IPS DF 19.7 (cell line): ENCODE data around the gene IFI16.

Experiments
- DNase-seq: peaks from one replicate; pipeline ENCODE4 v3.0.0-alpha.2; 2013; ENCODE audit warnings: low read depth, low spot score

IFI16 gene

GRCh38 chr1:159009704-159010361 lies at the start of gene IFI16:
Gene IFI16 (plus strand): TSS chr1:159009907. CDS start chr1:159014681, 4,774 bp downstream.
- no peak for DNase-seq

GRCh38 chr1:158961178-158961577 lies 48.5 kb upstream of the IFI16 start:
- no peak for DNase-seq

- no peak for DNase-seq
Observed at GRCh38 chr1:158962983-158963382, 46.7 kb upstream of the IFI16 start.

- no peak for DNase-seq
Observed at GRCh38 chr1:158969166-158969565, 40.5 kb upstream of the IFI16 start.

- no peak for DNase-seq
Observed at GRCh38 chr1:158969855-158970254, 39.9 kb upstream of the IFI16 start.

- DNase-seq, result no peak
Observed at GRCh38 chr1:158972841-158973240, 36.9 kb upstream of the IFI16 start.

- no peak for DNase-seq
Observed at GRCh38 chr1:158976219-158976618, 33.5 kb upstream of the IFI16 start.

- no peak for DNase-seq
Observed at GRCh38 chr1:158978730-158979129, 31.0 kb upstream of the IFI16 start.

GRCh38 chr1:158979229-158979628 lies 30.5 kb upstream of the IFI16 start:
- no peak for DNase-seq

GRCh38 chr1:158983235-158983634 lies 26.5 kb upstream of the IFI16 start:
- no peak for DNase-seq

- DNase-seq, result no peak
Observed at GRCh38 chr1:158984386-158984785, 25.3 kb upstream of the IFI16 start.

GRCh38 chr1:158989424-158989823 lies 20.3 kb upstream of the IFI16 start:
- DNase-seq, result no peak

- DNase-seq, result no peak
Observed at GRCh38 chr1:158992787-158993312, 16.9 kb upstream of the IFI16 start.

- no peak for DNase-seq
Observed at GRCh38 chr1:158996998-158997397, 12.7 kb upstream of the IFI16 start.

- DNase-seq, result no peak
Observed at GRCh38 chr1:158998037-158998780, 11.5 kb upstream of the IFI16 start.

GRCh38 chr1:158998781-158999161 lies 10.9 kb upstream of the IFI16 start:
- DNase-seq, result no peak

- DNase-seq, result peak; percentile 94
Observed at GRCh38 chr1:158999316-159000069, 10.2 kb upstream of the IFI16 start.

- no peak for DNase-seq
Observed at GRCh38 chr1:159000070-159000409, 9.7 kb upstream of the IFI16 start.

- DNase-seq, result no peak
Observed at GRCh38 chr1:159000625-159001024, 9.1 kb upstream of the IFI16 start.

GRCh38 chr1:159005161-159005560 lies 4.5 kb upstream of the IFI16 start:
- no peak for DNase-seq

- no peak for DNase-seq
Observed at GRCh38 chr1:159005676-159006075, 4.0 kb upstream of the IFI16 start.

GRCh38 chr1:159006210-159006807 lies 3.4 kb upstream of the IFI16 start:
- peak; percentile 56 for DNase-seq
